Urinary bladder (tissue), 4 donors: ENCODE measurements around the gene ANTXRL. TPM values are rescaled to one million over a fixed set of nuclear protein-coding genes. Genes with fewer than 3 reads are reported as not detected.
"Not testable (repeated sequence)": the region's sequence is repeated elsewhere in the genome, so short reads cannot be mapped to it uniquely, and the experiment has no call there.

Source experiments
- DNase-seq: peaks from one replicate; pipeline ENCODE4 v3.0.0-alpha.2; 2015; ENCODE audit errors: extremely low spot score
- H3K27ac ChIP-seq: one replicate; pipeline ENCODE4 v1.5.1; 2013; ENCODE audit warnings: low read depth, mild to moderate bottlenecking, moderate library complexity
- H3K36me3 ChIP-seq: one replicate; pipeline ENCODE4 v1.6.1; 2013; ENCODE audit warnings: mild to moderate bottlenecking, moderate library complexity; ENCODE audit not compliant: insufficient read depth
- H3K4me1 ChIP-seq: one replicate; pipeline ENCODE4 v1.6.1; 2013; ENCODE audit warnings: mild to moderate bottlenecking, moderate library complexity; ENCODE audit not compliant: insufficient read depth
- H3K4me3 ChIP-seq: one replicate; pipeline ENCODE4 v1.5.1; 2013; ENCODE audit warnings: low read depth, low read length
- WGBS: extraction: QIAGEN DNeasy Blood & Tissue Kit; methylation state at CpG from one replicate; pipeline ENCODE4 v1.1.7; 2013; 5-methylcytosine and 5-hydroxymethylcytosine counted together
- polyA plus RNA-seq: library from polyadenylated mRNA; stranded (reverse); fragments of 200-250 nt; gene quantifications from one replicate; pipeline ENCODE4 v1.2.3, GENCODE V29; 2013
- total RNA-seq: library from RNA; depleted of rRNA; stranded (reverse); fragments of >200 nt; gene quantifications from one replicate; pipeline ENCODE4 v1.2.3, GENCODE V29; 2014
- donor health status: healthy with polysubstance abuse.
- donor health status: healthy.

The ANTXRL gene
- total and polyA plus RNA-seq, 2 donors = 0.44 TPM; not detected in 1

DNA sequence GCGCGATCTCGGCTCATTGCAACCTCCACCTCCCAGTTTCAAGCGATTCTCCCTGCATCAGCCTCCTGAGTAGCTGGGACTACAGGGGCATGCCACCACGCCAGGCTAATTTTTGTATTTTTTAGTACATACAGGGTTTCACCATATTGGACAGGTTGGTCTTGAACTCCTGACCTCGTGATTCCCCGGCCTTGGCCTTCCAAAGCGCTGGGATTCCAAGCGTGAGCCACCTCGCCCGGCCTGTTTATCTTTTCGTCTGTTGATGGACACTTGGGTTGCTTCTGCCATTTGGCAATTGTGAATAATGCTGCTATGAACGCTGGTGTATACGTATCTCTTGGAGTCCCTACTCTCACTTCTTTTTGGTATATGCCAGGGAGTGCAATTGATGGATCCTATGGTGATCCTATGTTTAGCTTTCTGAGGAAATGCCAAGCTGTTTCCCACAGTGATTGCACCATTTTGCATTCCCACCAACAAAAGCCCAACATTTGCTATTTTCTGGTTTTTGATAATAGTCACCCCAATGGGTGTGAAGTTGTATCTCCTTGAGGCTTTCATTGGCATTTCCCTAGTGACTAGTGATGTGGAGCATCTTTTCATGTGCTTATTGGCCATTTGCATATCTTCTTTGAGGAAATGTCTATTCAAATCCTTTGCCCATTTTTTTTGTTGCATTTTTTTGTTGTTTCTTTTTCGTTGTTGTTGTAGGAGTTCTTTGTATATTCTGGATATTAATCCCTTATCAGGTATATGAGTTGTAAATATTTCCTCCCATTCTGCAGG, 3.5 kb downstream of the ANTXRL start:
- no peaks in the 10 kb centered on the region for H3K4me1 ChIP-seq
- 93% methylated on average over 15 of the region's 15 CpGs for WGBS
- H3K27ac ChIP-seq = no peak overlapping the region
- H3K4me3 ChIP-seq = no peak overlapping the region
- no peaks in the 10 kb centered on the region for H3K36me3 ChIP-seq
- no peak for DNase-seq

DNA sequence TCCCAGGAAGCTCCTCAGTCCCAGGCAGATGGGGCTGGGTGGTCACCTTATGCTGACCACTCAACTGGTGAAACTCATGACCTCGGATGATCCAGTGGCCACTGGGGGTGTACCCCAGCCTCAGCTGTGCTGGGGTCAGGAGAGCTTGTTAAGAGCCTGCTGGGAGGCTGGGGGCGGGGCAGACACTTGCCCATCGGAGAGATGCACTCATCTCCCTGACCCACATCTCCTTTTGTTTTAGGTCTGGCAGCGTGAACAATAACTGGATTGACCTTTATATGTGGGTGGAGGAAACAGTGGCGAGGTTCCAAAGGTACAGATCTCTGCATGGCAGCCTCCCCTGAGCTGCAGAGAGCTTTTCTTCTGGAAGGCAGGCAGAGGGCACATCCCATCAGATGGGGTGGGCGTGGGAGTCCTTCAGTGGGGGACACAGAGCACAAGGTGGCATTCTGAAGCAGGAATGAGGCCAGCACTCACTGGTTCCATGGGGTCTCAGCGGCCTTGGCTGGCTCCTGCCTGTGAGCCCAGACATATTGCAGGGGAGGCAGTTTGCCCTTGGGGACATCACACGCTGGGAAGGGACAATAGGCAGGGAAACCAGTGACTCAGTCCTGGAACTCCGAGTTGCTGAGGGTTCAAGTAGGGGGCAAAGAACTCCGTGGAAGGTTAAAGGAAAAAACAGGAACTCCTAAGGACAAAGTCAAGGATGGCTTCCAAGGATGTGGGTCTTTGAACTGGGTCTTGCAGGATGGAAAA, 5.2 kb downstream of the ANTXRL start:
- Histone ChIP-seq H3K36me3 (no peaks in the 10 kb centered on the region), H3K27ac (no peak overlapping the region), H3K4me1 (no peaks in the 10 kb centered on the region), H3K4me3 (no peak overlapping the region)
- no peak for DNase-seq
- WGBS = 63% methylated on average over 10 of the region's 10 CpGs

DNA sequence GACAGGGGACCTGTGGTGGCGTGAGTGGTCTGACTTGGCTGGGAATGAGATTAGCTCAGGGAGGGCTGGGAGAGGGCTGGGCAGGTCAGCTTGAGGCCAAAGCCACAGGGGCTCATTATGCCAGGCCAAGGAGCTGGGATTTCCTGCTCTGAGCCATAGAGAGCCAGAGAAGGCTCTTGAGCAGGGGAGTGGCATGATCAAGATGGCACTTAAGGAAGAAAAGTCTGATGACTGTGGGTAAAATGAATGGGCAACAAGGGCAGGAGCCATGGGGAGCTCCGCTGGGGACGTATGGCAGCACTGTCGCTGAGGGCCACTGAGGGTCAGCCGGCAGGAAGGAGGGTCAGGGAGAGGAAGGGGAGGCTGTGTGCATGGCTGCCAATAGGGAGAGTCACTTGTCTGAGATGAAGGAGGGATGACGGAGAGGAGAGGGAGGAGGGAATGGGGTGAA, 5.8 kb downstream of the ANTXRL start:
- 70% methylated on average over 6 of the region's 6 CpGs for WGBS

DNA sequence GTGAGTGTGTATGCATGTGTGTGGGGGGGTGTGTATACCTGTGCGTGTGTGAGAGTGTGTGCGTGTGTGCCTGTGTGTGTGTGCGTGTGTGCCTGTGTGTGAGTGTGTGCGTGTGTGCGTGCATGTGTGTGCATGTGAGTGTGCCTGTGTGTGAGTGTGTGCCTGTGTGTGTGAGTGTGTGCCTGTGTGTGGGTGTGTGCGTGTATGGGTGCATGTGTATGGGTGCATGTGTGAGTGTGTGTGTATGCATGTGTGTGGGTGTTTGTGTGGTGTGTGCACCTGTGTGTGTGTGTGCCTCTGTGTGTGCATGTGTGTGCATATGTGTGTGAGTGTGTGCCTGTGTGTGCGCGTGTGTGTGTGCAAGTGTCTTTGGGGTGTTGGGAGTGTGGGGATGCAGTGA, 6.4 kb downstream of the ANTXRL start:
- WGBS = 87% methylated on average over 8 of the region's 8 CpGs
- no peak for DNase-seq
- H3K4me1 ChIP-seq = no peaks in the 10 kb centered on the region
- no peak overlapping the region for H3K4me3 ChIP-seq
- no peak overlapping the region for H3K27ac ChIP-seq
- no peaks in the 10 kb centered on the region for H3K36me3 ChIP-seq

More for the DNA sequence above, 5.8 kb downstream of the ANTXRL start:
- H3K4me3 ChIP-seq = no peak overlapping the region
- H3K4me1 ChIP-seq = no peaks in the 10 kb centered on the region
- H3K27ac ChIP-seq = no peak overlapping the region
- DNase-seq = no peak
- H3K36me3 ChIP-seq = no peaks in the 10 kb centered on the region

DNA sequence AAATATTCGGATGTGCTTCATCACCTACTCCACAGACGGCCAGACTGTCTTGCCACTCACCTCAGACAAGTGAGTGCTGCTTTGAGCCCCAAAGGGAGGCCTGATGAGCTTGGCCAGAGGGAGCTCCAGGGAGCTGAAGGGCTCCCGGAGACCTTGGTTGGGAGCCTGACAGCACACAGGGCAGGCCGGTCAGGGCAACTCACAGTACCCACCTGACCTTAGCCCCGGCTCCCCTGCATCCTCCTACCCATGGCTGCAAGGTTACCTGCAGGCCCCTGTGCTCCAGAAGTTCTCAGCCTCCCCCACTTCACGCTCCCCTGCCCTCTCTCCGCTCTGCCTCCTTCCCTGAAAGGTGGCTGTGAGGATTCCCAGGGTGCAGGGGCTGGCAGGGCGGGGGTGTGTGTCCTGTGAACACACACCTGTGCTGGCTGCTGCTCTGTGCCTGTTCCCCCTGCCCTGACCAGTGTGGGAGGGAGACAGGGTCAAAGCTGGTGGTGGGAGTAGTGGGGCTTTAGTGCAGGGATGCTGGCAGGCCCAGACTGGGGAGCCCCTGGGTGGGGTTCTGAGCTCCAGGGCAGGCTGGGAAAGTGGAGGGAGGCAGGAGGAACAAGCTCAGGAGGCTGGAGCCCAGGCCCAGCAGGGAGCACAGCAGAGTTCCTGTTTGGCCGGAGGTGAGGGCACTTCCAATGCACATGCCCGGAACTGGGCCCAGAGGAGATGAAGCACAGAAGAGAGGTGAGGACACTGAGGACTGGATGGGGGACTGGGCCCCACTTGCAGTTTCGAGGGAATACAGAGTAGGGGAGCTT, 7.2 kb downstream of the ANTXRL start:
- WGBS = 88% methylated on average over 11 of the region's 11 CpGs
- Histone ChIP-seq H3K36me3 (no peaks in the 10 kb centered on the region), H3K27ac (no peak overlapping the region), H3K4me1 (no peaks in the 10 kb centered on the region), H3K4me3 (no peak overlapping the region)
- DNase-seq = no peak

DNA sequence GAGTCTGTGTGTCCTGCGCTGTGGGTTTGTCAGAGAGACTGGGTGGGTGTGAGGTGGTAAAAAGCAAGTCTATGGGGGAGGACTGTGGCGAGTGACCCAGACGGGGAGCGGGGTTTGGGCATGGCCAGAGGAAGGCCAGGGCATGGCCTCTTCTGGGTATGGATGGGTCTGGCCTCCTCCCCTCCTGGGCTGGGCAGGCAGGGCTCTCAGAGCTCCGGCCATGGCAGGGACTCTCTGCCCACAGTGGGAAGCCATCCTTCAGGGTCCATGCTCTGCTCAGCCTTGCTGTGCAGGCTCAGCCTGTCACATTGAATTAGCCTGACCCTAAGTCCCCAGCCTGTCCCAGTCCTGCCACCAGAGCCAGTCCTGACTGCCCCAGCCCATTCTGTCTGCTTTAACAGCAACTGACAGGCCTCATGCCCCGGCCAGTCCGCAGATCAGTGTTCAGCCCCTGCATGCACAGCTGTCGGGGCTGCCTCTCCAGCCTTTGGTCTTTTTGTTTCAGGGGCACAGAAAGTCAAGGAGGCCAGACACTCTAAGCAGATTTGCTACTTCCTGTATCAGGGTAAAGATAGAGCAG, 7.9 kb downstream of the ANTXRL start:
- no peak overlapping the region for H3K4me3 ChIP-seq
- WGBS = 92% methylated on average over 8 of the region's 8 CpGs
- no peak for DNase-seq
- no peak overlapping the region for H3K27ac ChIP-seq
- no peaks in the 10 kb centered on the region for H3K36me3 ChIP-seq
- no peaks in the 10 kb centered on the region for H3K4me1 ChIP-seq

DNA sequence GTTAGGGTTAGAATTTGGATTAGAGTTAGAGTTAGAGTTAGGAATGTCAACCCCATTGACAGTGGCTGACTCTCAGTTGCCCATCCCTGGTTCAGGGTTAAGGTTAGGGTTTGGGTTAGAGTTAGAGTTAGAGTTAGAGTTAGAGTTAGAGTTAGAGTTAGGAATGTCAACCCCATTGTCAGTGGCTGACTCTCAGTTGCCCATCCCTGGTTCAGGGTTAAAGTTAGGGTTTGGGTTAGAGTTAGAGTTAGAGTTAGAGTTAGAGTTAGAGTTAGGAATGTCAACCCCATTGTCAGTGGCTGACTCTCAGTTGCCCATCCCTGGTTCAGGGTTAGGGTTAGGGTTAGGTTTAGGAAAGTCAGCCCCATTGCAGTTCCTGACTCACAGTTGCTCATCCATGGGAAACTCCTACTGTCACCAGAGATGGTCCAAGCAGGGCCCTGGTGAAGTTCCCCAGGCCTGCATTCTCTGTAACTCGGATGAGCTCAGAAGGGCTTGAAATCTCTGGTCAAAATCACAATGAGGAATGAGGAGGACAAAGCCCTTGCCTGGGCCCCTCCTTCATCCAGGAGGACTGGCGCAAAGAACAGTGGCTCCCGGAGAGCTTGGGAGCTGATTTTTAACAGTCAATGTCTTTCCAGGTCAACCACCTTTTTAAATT, 8.7 kb downstream of the ANTXRL start:
- H3K27ac ChIP-seq, H3K4me3 ChIP-seq, H3K36me3 ChIP-seq, H3K4me1 ChIP-seq, DNase-seq: not testable (repeated sequence)
- WGBS = 74% methylated on average over 3 of the region's 3 CpGs

DNA sequence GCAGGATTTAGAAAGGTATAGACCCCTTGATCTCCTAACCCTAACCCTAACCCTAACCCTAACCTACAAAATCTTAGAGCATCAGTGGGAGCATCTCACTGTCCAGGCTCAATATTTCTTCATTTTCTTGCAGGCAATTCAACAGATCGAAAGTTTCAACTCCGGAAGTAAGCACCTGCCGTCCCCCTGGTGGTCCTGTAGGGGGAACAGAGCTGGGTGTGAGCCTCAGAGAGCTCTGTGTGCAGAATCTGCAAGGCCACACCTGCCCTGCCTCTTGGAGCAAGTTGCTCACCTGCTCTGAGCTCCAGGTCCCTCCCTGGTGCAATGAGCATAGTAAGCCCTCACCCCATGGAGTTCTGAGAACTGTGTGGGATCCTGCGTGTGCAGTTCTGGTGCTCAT, 9.3 kb downstream of the ANTXRL start:
- DNase-seq, H3K4me3 ChIP-seq, H3K4me1 ChIP-seq, H3K27ac ChIP-seq, H3K36me3 ChIP-seq: not testable (repeated sequence)
- WGBS = 72% methylated on average over 4 of the region's 4 CpGs

DNA sequence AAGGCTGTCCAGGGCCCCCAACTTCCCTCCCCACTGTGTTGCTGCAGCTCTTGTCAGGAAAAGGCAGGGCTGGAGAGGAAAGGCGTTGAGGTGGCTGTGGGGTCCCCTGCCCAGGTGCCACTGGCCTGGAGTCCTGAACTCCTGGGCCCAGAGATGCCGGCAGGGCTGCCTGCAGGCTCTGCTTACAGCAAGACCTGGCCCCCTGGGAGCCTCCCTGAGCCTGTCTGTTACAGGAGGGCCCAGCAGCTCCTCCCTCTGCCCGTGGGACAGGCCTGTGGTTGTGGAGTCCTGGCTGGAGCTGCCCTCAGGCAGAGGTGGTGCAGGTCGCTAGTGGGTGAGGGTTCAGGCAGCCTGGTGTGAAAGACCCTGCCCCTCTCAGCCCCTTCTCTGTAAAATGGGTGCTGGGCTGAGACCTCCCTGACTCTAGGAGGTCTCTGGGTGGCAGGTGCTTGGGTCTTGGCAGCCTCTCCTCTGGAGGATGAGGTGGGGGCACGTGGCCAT, 9.9 kb downstream of the ANTXRL start:
- no peaks in the 10 kb centered on the region for H3K4me1 ChIP-seq
- no peak overlapping the region for H3K4me3 ChIP-seq
- no peak for DNase-seq
- H3K36me3 ChIP-seq = no peaks in the 10 kb centered on the region
- no peak overlapping the region for H3K27ac ChIP-seq
- WGBS = 68% methylated on average over 5 of the region's 5 CpGs

DNA sequence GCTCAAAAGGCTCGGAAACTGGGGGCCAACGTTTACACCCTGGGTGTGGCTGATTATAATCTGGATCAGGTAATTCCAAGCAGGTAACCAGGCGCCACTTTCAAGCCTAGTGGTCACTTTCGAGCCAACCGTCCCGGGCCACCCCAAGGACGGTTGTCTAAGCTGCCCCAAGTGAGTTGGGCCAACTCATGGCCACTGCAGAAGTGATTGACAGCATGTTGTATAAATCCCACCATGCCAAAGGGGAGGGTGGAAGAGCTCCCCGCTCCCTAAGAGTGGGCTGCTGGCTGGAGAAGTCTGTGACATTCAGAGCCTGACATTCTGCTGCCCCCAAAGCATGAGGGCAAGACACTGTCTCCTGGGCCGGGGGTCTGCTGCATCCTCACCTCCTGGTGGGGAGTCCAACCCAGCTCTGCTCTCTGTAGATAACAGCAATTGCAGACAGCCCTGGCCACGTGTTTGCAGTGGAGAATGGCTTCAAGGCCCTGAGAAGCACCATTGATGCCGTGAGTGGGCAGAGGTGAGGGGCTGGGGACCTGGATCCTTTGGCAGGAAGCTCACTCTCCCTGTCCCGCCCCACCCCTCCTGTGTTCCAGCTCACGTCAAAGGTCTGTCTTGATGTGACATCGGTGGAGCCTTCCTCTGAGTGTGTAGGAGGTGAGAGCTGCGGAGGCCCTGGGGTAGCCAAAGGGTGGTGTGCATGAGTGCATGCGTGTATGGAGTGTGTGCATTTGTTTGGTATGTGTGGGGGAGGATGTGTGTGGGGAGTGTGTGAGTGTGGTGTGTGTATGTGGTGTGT, 10.8 kb downstream of the ANTXRL start:
- WGBS = 84% methylated on average over 16 of the region's 16 CpGs
- H3K36me3 ChIP-seq = no peaks in the 10 kb centered on the region
- no peak overlapping the region for H3K27ac ChIP-seq
- DNase-seq = no peak
- no peak overlapping the region for H3K4me3 ChIP-seq
- no peaks in the 10 kb centered on the region for H3K4me1 ChIP-seq

DNA sequence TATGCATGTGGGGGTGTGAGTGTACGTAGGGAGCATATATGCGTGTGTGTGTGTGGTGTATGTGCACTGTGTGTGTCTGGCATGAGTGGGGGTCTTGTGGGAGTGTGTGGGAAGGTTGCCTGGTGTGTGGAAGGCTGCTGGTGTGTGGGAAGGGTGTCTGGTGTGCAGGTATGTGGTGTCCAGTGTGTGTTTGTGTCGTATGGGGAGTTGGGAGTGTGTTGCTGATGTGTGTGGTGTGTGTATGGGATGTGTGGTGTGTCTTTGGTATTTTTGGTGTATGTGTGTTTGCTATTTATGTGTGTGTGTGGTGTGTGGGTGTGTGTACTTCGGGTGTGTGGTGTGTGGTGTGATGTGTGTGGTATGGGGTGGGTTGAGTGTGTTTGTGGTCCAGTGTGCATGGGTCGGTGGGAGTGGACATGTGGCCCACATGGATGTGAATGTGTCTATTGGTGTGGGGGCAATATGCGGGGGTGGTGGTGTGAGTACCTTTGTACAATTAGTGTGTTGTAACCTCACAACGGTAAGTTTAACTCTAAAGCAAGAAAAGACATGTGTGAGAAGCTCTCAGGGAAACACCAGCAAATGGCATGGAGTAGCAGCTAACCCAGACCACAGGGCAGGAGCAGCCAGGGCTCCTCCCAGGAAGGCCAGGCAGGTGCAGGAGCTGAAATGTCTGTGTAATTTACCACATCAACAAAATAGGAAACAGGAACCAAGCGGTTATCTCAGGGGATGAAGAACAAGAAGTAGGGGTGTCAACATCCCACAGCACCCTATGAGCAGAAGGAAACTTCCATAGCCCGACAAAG, 11.9 kb downstream of the ANTXRL start:
- Histone ChIP-seq H3K4me1 (no peaks in the 10 kb centered on the region), H3K27ac (no peak overlapping the region), H3K4me3 (no peak overlapping the region), H3K36me3 (no peaks in the 10 kb centered on the region)
- WGBS = 84% methylated on average over 9 of the region's 9 CpGs
- no peak for DNase-seq

DNA sequence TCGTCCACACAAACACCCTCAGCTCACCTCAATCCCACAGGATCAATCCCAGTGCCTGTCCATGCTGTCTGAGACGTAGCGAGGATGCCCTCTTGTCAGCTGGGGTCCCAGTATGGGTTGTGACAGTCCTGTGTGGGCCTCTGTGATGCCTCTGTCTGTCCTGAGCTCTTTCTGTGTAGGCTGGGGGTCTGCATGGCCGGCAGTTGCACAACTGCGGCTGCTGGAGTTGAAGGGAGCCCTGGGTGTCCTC, 12.4 kb downstream of the ANTXRL start:
- no peak for DNase-seq
- no peak overlapping the region for H3K27ac ChIP-seq
- no peaks in the 10 kb centered on the region for H3K36me3 ChIP-seq
- 84% methylated on average over 5 of the region's 5 CpGs for whole genome bisulfite sequencing
- H3K4me3 ChIP-seq = no peak overlapping the region
- no peaks in the 10 kb centered on the region for H3K4me1 ChIP-seq
